KMS-11 (cell line): ENCODE data around the gene RAET1E.
"Not testable (repeated sequence)": the region's sequence is repeated elsewhere in the genome, so short reads cannot be mapped to it uniquely, and the experiment has no call there.

ENCODE experiments used
- H2AFZ ChIP-seq: fragments of 200-600 bp; sonication (generic); 2 replicates; pipeline ENCODE4 v1.6.1; 2016; ENCODE audit warnings: antibody characterized with exemption, mixed run types, low read depth
- H3K27ac ChIP-seq: fragments of 200-600 bp; sonication (generic); 2 replicates; pipeline ENCODE4 v1.6.1; 2016; ENCODE audit warnings: mild to moderate bottlenecking, mixed run types
- H3K27me3 ChIP-seq: fragments of 200-600 bp; sonication (generic); 2 replicates; pipeline ENCODE4 v1.6.1; 2017; ENCODE audit warnings: mild to moderate bottlenecking, low read depth, mixed run types, moderate library complexity; ENCODE audit not compliant: insufficient read depth
- H3K36me3 ChIP-seq: fragments of 200-600 bp; sonication (generic); 2 replicates; pipeline ENCODE4 v1.6.1; 2017; ENCODE audit warnings: mild to moderate bottlenecking, mixed run types; ENCODE audit not compliant: insufficient read depth
- H3K4me1 ChIP-seq: fragments of 200-600 bp; sonication (generic); 2 replicates; pipeline ENCODE4 v1.6.1; 2016; ENCODE audit warnings: mild to moderate bottlenecking, low read depth, mixed run types; ENCODE audit not compliant: poor library complexity, severe bottlenecking
- H3K4me2 ChIP-seq: fragments of 200-600 bp; sonication (generic); 2 replicates; pipeline ENCODE4 v1.7.0; 2016; ENCODE audit warnings: mild to moderate bottlenecking, mixed run types
- H3K4me3 ChIP-seq: fragments of 200-600 bp; sonication (generic); IDR thresholded peaks from 2 replicates; pipeline ENCODE4 v1.6.1; 2017; ENCODE audit warnings: low read depth, low read length, mixed read lengths; ENCODE audit not compliant: insufficient read depth
- H3K79me2 ChIP-seq: fragments of 200-600 bp; sonication (generic); 2 replicates; pipeline ENCODE4 v1.6.1; 2016; ENCODE audit warnings: low read depth, mixed run types; ENCODE audit not compliant: insufficient read depth
- H3K9ac ChIP-seq: fragments of 200-600 bp; sonication (generic); 2 replicates; pipeline ENCODE4 v1.6.1; 2016; ENCODE audit warnings: mild to moderate bottlenecking, mixed run types
- H4K20me1 ChIP-seq: fragments of 200-600 bp; sonication (generic); 2 replicates; pipeline ENCODE4 v1.6.1; 2016; ENCODE audit warnings: mild to moderate bottlenecking, mixed run types; ENCODE audit not compliant: insufficient read depth
- CTCF ChIP-seq: fragments of 200-600 bp; sonication (generic); conservative IDR thresholded peaks from 2 replicates; pipeline ENCODE4 v1.6.1; 2017; ENCODE audit warnings: low read depth, mild to moderate bottlenecking, antibody characterized with exemption, low read length, moderate library complexity, mixed read lengths

The RAET1E gene

GRCh38 chr6:149862922-149863697, 34.8 kb downstream of the RAET1E start:
- Histone ChIP-seq H4K20me1 (no peaks in the 10 kb centered on the region), H3K4me2 (peak overlapping the region; percentile 52), H2AFZ (peak overlapping the region; percentile 97), H3K27ac (peak overlapping the region; percentile 32; the same call in 1 of the 2 replicates), H3K9ac (peak overlapping the region; percentile 35; the same call in 1 of the 2 replicates), H3K4me1 (peaks cover 7% of the 10 kb centered on the region), H3K36me3 (no peaks in the 10 kb centered on the region), H3K27me3 (no peaks in the 10 kb centered on the region), H3K4me3 (no peak overlapping the region), H3K79me2 (no peaks in the 10 kb centered on the region)
- no peak for TF ChIP-seq CTCF

GRCh38 chr6:149862424-149862738, 35.5 kb downstream of the RAET1E start:
- H3K4me3 ChIP-seq, H2AFZ ChIP-seq, H3K9ac ChIP-seq, H3K79me2 ChIP-seq, H3K36me3 ChIP-seq, H3K27me3 ChIP-seq, H3K27ac ChIP-seq, H4K20me1 ChIP-seq, H3K4me1 ChIP-seq: not testable (repeated sequence)
- peak overlapping the region; percentile 52 for H3K4me2 ChIP-seq

- Histone ChIP-seq H2AFZ (no peak overlapping the region), H3K4me2 (peak overlapping the region; percentile 52; the same call in 1 of the 2 replicates), H3K9ac (no peak overlapping the region), H3K4me3 (no peak overlapping the region), H3K4me1 (peaks cover 7% of the 10 kb centered on the region), H4K20me1 (no peaks in the 10 kb centered on the region), H3K36me3 (no peaks in the 10 kb centered on the region), H3K27ac (no peak overlapping the region), H3K27me3 (no peaks in the 10 kb centered on the region), H3K79me2 (no peaks in the 10 kb centered on the region)
- TF ChIP-seq CTCF: no peak
These were observed 36.1 kb downstream of the RAET1E start for GRCh38 chr6:149861603-149862423.

- Histone ChIP-seq H3K9ac (no peak overlapping the region), H3K27ac (no peak overlapping the region), H2AFZ (no peak overlapping the region)
These were observed 36.9 kb downstream of the RAET1E start for GRCh38 chr6:149860834-149861602.

More at GRCh38 chr6:149860834-149861602, 36.9 kb downstream of the RAET1E start:
- H3K4me3 ChIP-seq: no peak overlapping the region
- H3K4me1 ChIP-seq: peaks cover 7% of the 10 kb centered on the region
- no peak for TF ChIP-seq CTCF
- no peaks in the 10 kb centered on the region for H4K20me1 ChIP-seq
- no peaks in the 10 kb centered on the region for H3K79me2 ChIP-seq
- no peaks in the 10 kb centered on the region for H3K36me3 ChIP-seq
- no peaks in the 10 kb centered on the region for H3K27me3 ChIP-seq
- H3K4me2 ChIP-seq: no peak overlapping the region
